Endothelial cell of umbilical vein (primary cell): ENCODE data around the gene DALRD3. TPM values are rescaled to one million over a fixed set of nuclear protein-coding genes. Genes with fewer than 3 reads are reported as not detected.

Source experiments
- BruUV-seq: library from RNA; stranded (reverse); fragments of 400-500 nt; replicated peaks from 2 replicates; lab custom pipeline; 2021; lab: Mats Ljungman, UMichigan
- CTCF ChIA-PET: fragments of 300-600, 350-600 bp; sonication (Branson Sonifier 250); formaldehyde crosslinking; loops from one replicate; lab custom pipeline; 2021; ENCODE audit warnings: antibody characterized with exemption, inconsistent platforms; lab: Charles Lee
- POLR2A ChIA-PET: fragments of 300-600, 350-600 bp; sonication (Branson Sonifier 250); formaldehyde crosslinking; loops from one replicate; lab custom pipeline; 2021; ENCODE audit warnings: antibody characterized with exemption, inconsistent platforms; lab: Charles Lee
- DNase-seq: peaks from one replicate; pipeline ENCODE4 v3.0.0-alpha.2; 2011; ENCODE audit warnings: low read depth, low spot score
- FAIRE-seq: peaks from 2 replicates; lab custom pipeline; 2011; peaks lifted over from hg19 to GRCh38; lab: Jason Lieb, UNC
- H2AFZ ChIP-seq: 2 replicates; pipeline ENCODE4 v1.6.0; 2012; ENCODE audit warnings: low read depth, low read length, control low read depth, inconsistent platforms
- H3K27ac ChIP-seq: 2 replicates; pipeline ENCODE4 v1.5.1; 2011; ENCODE audit warnings: low read depth, mild to moderate bottlenecking, control low read depth, low read length, moderate library complexity; ENCODE audit not compliant: insufficient read depth
- H3K27me3 ChIP-seq, 2 experiments: 2 replicates each; pipeline versions ENCODE4 v1.6.0 to v1.6.1; 2011; ENCODE audit warnings: low read length in 2 of 2, mixed read lengths in 1 of 2; ENCODE audit not compliant: control insufficient read depth in 2 of 2, insufficient read depth in 2 of 2
- H3K36me3 ChIP-seq, 2 experiments: 2 replicates in 1 of 2; 3 replicates in 1 of 2; pipeline ENCODE4 v1.5.1; 2011; ENCODE audit warnings: low read length in 2 of 2, mild to moderate bottlenecking in 1 of 2, moderate library complexity in 1 of 2; ENCODE audit not compliant: control insufficient read depth in 2 of 2, insufficient read depth in 2 of 2; ENCODE audit errors: extremely low read depth in 1 of 2
- H3K4me1 ChIP-seq: 3 replicates; pipeline ENCODE4 v1.5.1; 2011; ENCODE audit warnings: mild to moderate bottlenecking, low read length; ENCODE audit not compliant: control insufficient read depth, insufficient read depth; ENCODE audit errors: extremely low read depth
- H3K4me2 ChIP-seq: 2 replicates; pipeline ENCODE4 v1.6.1; 2011; ENCODE audit warnings: low read length, control low read depth, mixed read lengths; ENCODE audit not compliant: insufficient read depth
- H3K4me3 ChIP-seq, 3 experiments: fragments of 200-600 bp in 1 of 3; sonication (generic), shearing (Covaris generic) in 1 of 3; replicated peaks in 1 of 3; 2 replicates each; pipeline ENCODE4 v1.5.1; 2011 to 2016; ENCODE audit warnings: control low read depth in 3 of 3, low read length in 3 of 3, mild to moderate bottlenecking in 2 of 3, inconsistent platforms in 1 of 3, low read depth in 1 of 3, moderate library complexity in 1 of 3; ENCODE audit not compliant: insufficient read depth in 1 of 3
- H3K79me2 ChIP-seq: 2 replicates; pipeline ENCODE4 v1.6.0; 2012; ENCODE audit warnings: low read length, inconsistent platforms; ENCODE audit not compliant: control insufficient read depth, insufficient read depth
- H3K9ac ChIP-seq: replicated peaks from 2 replicates; pipeline ENCODE3; 2011; ENCODE audit warnings: low read length, control low read depth; ENCODE audit not compliant: insufficient read depth; ENCODE audit errors: extremely low read depth
- H3K9me1 ChIP-seq: replicated peaks from 3 replicates; pipeline ENCODE4 v1.6.0; 2011; ENCODE audit warnings: mild to moderate bottlenecking, low read length; ENCODE audit not compliant: control insufficient read depth, insufficient read depth; ENCODE audit errors: extremely low read depth
- H3K9me3 ChIP-seq: replicated peaks from 2 replicates; pipeline ENCODE4 v1.5.1; 2012; ENCODE audit warnings: low read length, inconsistent platforms; ENCODE audit not compliant: control insufficient read depth, insufficient read depth
- H4K20me1 ChIP-seq: replicated peaks from 2 replicates; pipeline ENCODE3; 2011; ENCODE audit warnings: mild to moderate bottlenecking, low read length; ENCODE audit not compliant: control insufficient read depth, insufficient read depth; ENCODE audit errors: extremely low read depth
- EZH2 ChIP-seq: IDR thresholded peaks from 2 replicates; pipeline ENCODE4 v1.6.1; 2012; ENCODE audit warnings: borderline replicate concordance, low read depth, mild to moderate bottlenecking, moderate library complexity, low read length, inconsistent platforms; ENCODE audit not compliant: severe bottlenecking
- FOS ChIP-seq: IDR thresholded peaks from 2 replicates; pipeline ENCODE4 v1.6.1; 2011; ENCODE audit warnings: mild to moderate bottlenecking, low read length, moderate library complexity, borderline replicate concordance; ENCODE audit not compliant: insufficient read depth
- GATA2 ChIP-seq: IDR thresholded peaks from 2 replicates; pipeline ENCODE4 v1.7.0; 2011; ENCODE audit warnings: low read depth, mild to moderate bottlenecking, moderate library complexity, mixed read lengths, low read length; ENCODE audit not compliant: insufficient read length, insufficient read depth
- JUN ChIP-seq: IDR thresholded peaks from 2 replicates; pipeline ENCODE4 v1.6.1; 2011; ENCODE audit warnings: borderline replicate concordance, low read depth; ENCODE audit not compliant: insufficient read length, insufficient read depth
- MYC ChIP-seq: IDR thresholded peaks from one replicate; pipeline ENCODE4 v1.6.1; 2011; ENCODE audit warnings: mild to moderate bottlenecking, low read depth, low read length
- POLR2A ChIP-seq: IDR thresholded peaks from 2 replicates; pipeline ENCODE4 v1.6.1; 2012; ENCODE audit warnings: low read depth, mild to moderate bottlenecking, control low read depth, low read length
- POLR2AphosphoS5 ChIP-seq: IDR thresholded peaks from 2 replicates; pipeline ENCODE4 v1.6.1; 2012; ENCODE audit warnings: low read depth, mild to moderate bottlenecking, control low read depth, low read length, moderate library complexity; ENCODE audit not compliant: insufficient read depth
- dilution Hi-C: fragments of 300-500 bp; cut with MboI; formaldehyde crosslinking; loops from one replicate; pipeline ENCODE4 v1.15.0; 2019; ENCODE audit warnings: low sequenced_read_pairs; ENCODE audit not compliant: extremely low pct_ligation_motif_present
- intact Hi-C: fragments of 100-400 bp; cut with micrococcal nuclease; formaldehyde crosslinking; loops from one replicate; pipeline ENCODE4 v1.10.0; 2022
- polyA plus RNA-seq, 4 experiments: library from polyadenylated mRNA; depleted of rRNA in 3 of 4; stranded (reverse) in 3 of 4; unstranded in 1 of 4; fragments of >200 nt; gene quantifications; 2 replicates each; pipeline versions ENCODE4 v1.2.1 to v1.2.3, GENCODE V29; 2011 to 2012; ENCODE audit warnings: missing spikeins in 1 of 4
- total RNA-seq: library from RNA; stranded (reverse); gene quantifications from 2 replicates; pipeline ENCODE4 v1.2.3, GENCODE V29; 2021
- TF ChIP-seq, protein P1 (sequence below): IDR thresholded peaks from 2 replicates; pipeline ENCODE4 v1.6.1; 2011; ENCODE audit not compliant: insufficient read depth, insufficient read length
- TF ChIP-seq, protein P2 (sequence below), 2 donors: IDR thresholded peaks; 1 replicate in 1 of 2; 2 replicates in 1 of 2; pipeline ENCODE4 v1.5.1; 2011; ENCODE audit warnings: low read length in 2 of 2, mild to moderate bottlenecking in 2 of 2, moderate library complexity in 2 of 2, control low read depth in 1 of 2, inconsistent platforms in 1 of 2, low read depth in 1 of 2; ENCODE audit not compliant: insufficient read depth in 1 of 2; ENCODE audit errors: extremely low read depth in 1 of 2

The DALRD3 gene
- total and polyA plus RNA-seq, 2 donors (not counting 3 experiments of a cell fraction or from before 2014, with no cell fraction given): 22.7 to 60.8 TPM

DNA sequence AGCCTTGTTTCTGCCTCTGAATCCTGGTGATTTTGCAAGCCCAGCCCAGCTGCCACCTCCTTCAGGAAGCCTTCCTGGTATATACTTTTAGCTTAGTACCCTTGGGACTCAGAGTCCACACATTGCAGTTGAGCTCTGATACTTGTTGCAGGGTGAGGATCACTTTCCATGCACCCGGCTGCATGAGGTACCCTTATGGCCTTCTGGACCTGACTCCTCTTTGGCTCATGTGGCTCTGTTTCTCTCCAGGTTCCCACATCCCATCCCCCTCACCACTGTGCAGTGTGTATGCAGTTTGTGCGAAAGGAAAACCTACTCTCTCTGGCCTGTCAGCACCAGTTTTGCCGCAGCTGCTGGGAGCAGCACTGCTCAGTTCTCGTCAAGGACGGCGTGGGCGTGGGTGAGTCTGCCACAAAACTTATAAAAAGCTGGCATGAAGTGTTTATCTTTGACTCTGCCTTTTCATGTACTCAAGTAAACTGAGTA is 51.5 kb downstream of the DALRD3 start:
- Histone ChIP-seq H3K4me2 (no peak overlapping the region), H3K27ac (no peak overlapping the region), H3K4me3 (no peak overlapping the region), H3K4me1 (no peaks in the 10 kb centered on the region), H3K36me3 (peaks cover 19 to 26% of the 10 kb centered on the region in 2 experiments), H4K20me1 (no peaks in the 10 kb centered on the region), H3K79me2 (no peaks in the 10 kb centered on the region), H3K9ac (no peak overlapping the region), H2AFZ (no peak overlapping the region), H3K9me1 (no peaks in the 10 kb centered on the region), H3K9me3 (no peaks in the 10 kb centered on the region), H3K27me3 (no peaks in the 10 kb centered on the region)
- FAIRE-seq (no peak), DNase-seq (no peak)
- CTCF ChIA-PET: no interaction called here
- intact Hi-C loops: no loop called here
- BruUV-seq: no TSS peak
- no peak for TF ChIP-seq POLR2A
- TF ChIP-seq, protein P1, sequence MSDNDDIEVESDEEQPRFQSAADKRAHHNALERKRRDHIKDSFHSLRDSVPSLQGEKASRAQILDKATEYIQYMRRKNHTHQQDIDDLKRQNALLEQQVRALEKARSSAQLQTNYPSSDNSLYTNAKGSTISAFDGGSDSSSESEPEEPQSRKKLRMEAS: no peak
- no peak for TF ChIP-seq POLR2AphosphoS5
- no peak for TF ChIP-seq JUN
- TF ChIP-seq MYC: no peak
- TF ChIP-seq, protein P2, sequence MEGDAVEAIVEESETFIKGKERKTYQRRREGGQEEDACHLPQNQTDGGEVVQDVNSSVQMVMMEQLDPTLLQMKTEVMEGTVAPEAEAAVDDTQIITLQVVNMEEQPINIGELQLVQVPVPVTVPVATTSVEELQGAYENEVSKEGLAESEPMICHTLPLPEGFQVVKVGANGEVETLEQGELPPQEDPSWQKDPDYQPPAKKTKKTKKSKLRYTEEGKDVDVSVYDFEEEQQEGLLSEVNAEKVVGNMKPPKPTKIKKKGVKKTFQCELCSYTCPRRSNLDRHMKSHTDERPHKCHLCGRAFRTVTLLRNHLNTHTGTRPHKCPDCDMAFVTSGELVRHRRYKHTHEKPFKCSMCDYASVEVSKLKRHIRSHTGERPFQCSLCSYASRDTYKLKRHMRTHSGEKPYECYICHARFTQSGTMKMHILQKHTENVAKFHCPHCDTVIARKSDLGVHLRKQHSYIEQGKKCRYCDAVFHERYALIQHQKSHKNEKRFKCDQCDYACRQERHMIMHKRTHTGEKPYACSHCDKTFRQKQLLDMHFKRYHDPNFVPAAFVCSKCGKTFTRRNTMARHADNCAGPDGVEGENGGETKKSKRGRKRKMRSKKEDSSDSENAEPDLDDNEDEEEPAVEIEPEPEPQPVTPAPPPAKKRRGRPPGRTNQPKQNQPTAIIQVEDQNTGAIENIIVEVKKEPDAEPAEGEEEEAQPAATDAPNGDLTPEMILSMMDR (IDR thresholded peaks at IDR 0.05; ENCODE audit: extremely low read depth in 1 of 2, insufficient read depth in 1 of 2, low read depth in 1 of 2, low read length in 2 of 2): no peak
- no peak for TF ChIP-seq FOS
- no peak for TF ChIP-seq GATA2
- TF ChIP-seq EZH2: no peak
- POLR2A ChIA-PET: no interaction called here
- dilution Hi-C loops: no loop called here
